OCI-LY3 (cell line): ENCODE results near the gene AP2M1.

Experiments used
- H2AFZ ChIP-seq: fragments of 200-600, 300-600 bp; shearing (Covaris generic); 2 replicates; pipeline ENCODE4 v1.6.0; 2014; ENCODE audit warnings: antibody characterized with exemption, low read depth, low read length
- H3K27ac ChIP-seq: fragments of 200-600, 300-600 bp; sonication (generic); 2 replicates; pipeline ENCODE4 v1.5.1; 2014; ENCODE audit warnings: mild to moderate bottlenecking, low read length, moderate library complexity, mixed read lengths
- H3K27me3 ChIP-seq: fragments of 200-600, 300-600 bp; sonication (generic); 2 replicates; pipeline ENCODE4 v1.6.1; 2014; ENCODE audit warnings: low read depth, low read length, mixed read lengths
- H3K36me3 ChIP-seq: fragments of 200-600, 300-600 bp; sonication (generic); replicated peaks from 2 replicates; pipeline ENCODE3; 2014; ENCODE audit warnings: low read depth, low read length, mixed read lengths
- H3K4me1 ChIP-seq: fragments of 300-600, 200-600 bp; sonication (generic); 2 replicates; pipeline ENCODE4 v1.6.1; 2014; ENCODE audit warnings: low read length, mixed read lengths
- H3K4me2 ChIP-seq: fragments of 200-600, 300-600 bp; sonication (generic); 2 replicates; pipeline ENCODE4 v1.6.1; 2014; ENCODE audit warnings: low read length, mixed read lengths
- H3K4me3 ChIP-seq: fragments of 300-600, 200-600 bp; sonication (generic); 2 replicates; pipeline ENCODE4 v1.5.1; 2014; ENCODE audit warnings: antibody characterized with exemption, mild to moderate bottlenecking, low read length, moderate library complexity
- H3K79me2 ChIP-seq: fragments of 300-600, 200-600 bp; shearing (Covaris generic); 2 replicates; pipeline ENCODE4 v1.6.1; 2014; ENCODE audit warnings: mild to moderate bottlenecking, low read length, mixed read lengths
- H3K9ac ChIP-seq: fragments of 300-600, 200-600 bp; shearing (Covaris generic); 2 replicates; pipeline ENCODE4 v1.6.0; 2014; ENCODE audit warnings: mild to moderate bottlenecking, low read length, moderate library complexity
- H3K9me3 ChIP-seq: fragments of 200-600, 300-600 bp; shearing (Covaris generic); 2 replicates; pipeline ENCODE4 v1.6.1; 2014; ENCODE audit warnings: low read length, mixed read lengths; ENCODE audit not compliant: insufficient read depth
- H4K20me1 ChIP-seq: fragments of 200-600, 300-600 bp; sonication (generic); 2 replicates; pipeline ENCODE4 v1.6.1; 2016; ENCODE audit warnings: low read length, mixed read lengths; ENCODE audit not compliant: insufficient read depth
- CTCF ChIP-seq: fragments of 200-600, 300-600 bp; sonication (generic); IDR thresholded peaks from 2 replicates; pipeline ENCODE4 v1.5.1; 2014; ENCODE audit warnings: antibody characterized with exemption, low read length, low read depth
- EZH2phosphoT487 ChIP-seq: fragments of 200-600 bp; shearing (Covaris generic); IDR thresholded peaks from 2 replicates; pipeline ENCODE4 v1.6.1; 2018; ENCODE audit warnings: antibody characterized with exemption, mixed run types, low read depth

AP2M1 gene

GRCh38 chr3:184175506-184175905 is 851 bp downstream of the AP2M1 start:
- Histone ChIP-seq H3K9me3 (no peaks in the 10 kb centered on the region), H3K4me2 (peak overlapping the region; percentile 90), H3K4me1 (peaks cover 40% of the 10 kb centered on the region), H3K79me2 (peaks cover 25% of the 10 kb centered on the region), H3K4me3 (peak overlapping the region; percentile 92), H3K27me3 (no peaks in the 10 kb centered on the region), H3K27ac (no peak overlapping the region), H2AFZ (no peak overlapping the region), H4K20me1 (no peaks in the 10 kb centered on the region), H3K9ac (peak overlapping the region; percentile 94), H3K36me3 (peaks cover 46% of the 10 kb centered on the region)
- TF ChIP-seq CTCF = no peak
- no peak for TF ChIP-seq EZH2phosphoT487

GRCh38 chr3:184175981-184176376 is 1.3 kb downstream of the AP2M1 start:
- Histone ChIP-seq H2AFZ (no peak overlapping the region), H4K20me1 (no peaks in the 10 kb centered on the region), H3K4me3 (peak overlapping the region; percentile 92), H3K9ac (peak overlapping the region; percentile 94), H3K9me3 (no peaks in the 10 kb centered on the region), H3K36me3 (peaks cover 42% of the 10 kb centered on the region), H3K27me3 (no peaks in the 10 kb centered on the region), H3K79me2 (peaks cover 25% of the 10 kb centered on the region), H3K4me2 (peak overlapping the region; percentile 90), H3K4me1 (peaks cover 35% of the 10 kb centered on the region), H3K27ac (no peak overlapping the region)
- no peak for TF ChIP-seq EZH2phosphoT487
- TF ChIP-seq CTCF = no peak

- Histone ChIP-seq H3K4me3 (no peak overlapping the region), H4K20me1 (no peaks in the 10 kb centered on the region), H3K4me1 (peaks cover 29% of the 10 kb centered on the region), H3K79me2 (peaks cover 25% of the 10 kb centered on the region), H3K27ac (no peak overlapping the region), H3K4me2 (peak overlapping the region; percentile 90), H3K36me3 (peaks cover 42% of the 10 kb centered on the region), H3K9me3 (no peaks in the 10 kb centered on the region), H2AFZ (no peak overlapping the region), H3K9ac (no peak overlapping the region), H3K27me3 (no peaks in the 10 kb centered on the region)
- TF ChIP-seq EZH2phosphoT487 (no peak), CTCF (no peak)
Observed at GRCh38 chr3:184176377-184177330, 2.0 kb downstream of the AP2M1 start.

- H3K36me3 ChIP-seq = peaks cover 42% of the 10 kb centered on the region
- H3K4me3 ChIP-seq = no peak overlapping the region
- H3K27me3 ChIP-seq = no peaks in the 10 kb centered on the region
- no peaks in the 10 kb centered on the region for H4K20me1 ChIP-seq
- H2AFZ ChIP-seq = no peak overlapping the region
- TF ChIP-seq CTCF = no peak
- no peak for TF ChIP-seq EZH2phosphoT487
- no peak overlapping the region for H3K9ac ChIP-seq
- peaks cover 25% of the 10 kb centered on the region for H3K79me2 ChIP-seq
- no peak overlapping the region for H3K27ac ChIP-seq
- peaks cover 23% of the 10 kb centered on the region for H3K4me1 ChIP-seq
- H3K9me3 ChIP-seq = no peaks in the 10 kb centered on the region
- no peak overlapping the region for H3K4me2 ChIP-seq
Observed at GRCh38 chr3:184177331-184177731, 2.7 kb downstream of the AP2M1 start.
